Kidney (tissue), 14 donors: ENCODE measurements around the gene BMAL2. TPM values are rescaled to one million over a fixed set of nuclear protein-coding genes. Genes with fewer than 3 reads are reported as not detected.

Source experiments
- DNase-seq, 5 donors: peaks; one replicate each; pipeline ENCODE4 v3.0.0-alpha.2; 2013 to 2020
- FAIRE-seq: peaks from 2 replicates; lab custom pipeline; 2012; peaks lifted over from hg19 to GRCh38; lab: Jason Lieb, UNC
- H3K27ac ChIP-seq, 2 donors: one replicate each; pipeline ENCODE4 v1.7.0; 2013; ENCODE audit warnings: low read depth in 2 of 2, low read length in 2 of 2, inconsistent platforms in 1 of 2
- H3K27me3 ChIP-seq: one replicate; pipeline ENCODE4 v1.7.1; 2013; ENCODE audit warnings: low read length, inconsistent platforms; ENCODE audit not compliant: control insufficient read depth, insufficient read depth
- H3K36me3 ChIP-seq, 3 donors: one replicate each; pipeline versions ENCODE4 v1.7.0 to v1.7.1; 2013; ENCODE audit warnings: low read length in 3 of 3, control low read depth in 1 of 3, inconsistent platforms in 1 of 3; ENCODE audit not compliant: insufficient read depth in 3 of 3, control insufficient read depth in 2 of 3
- H3K4me1 ChIP-seq, 3 donors: one replicate each; pipeline versions ENCODE4 v1.7.0 to v1.7.1; 2013; ENCODE audit warnings: low read length in 3 of 3, inconsistent platforms in 1 of 3, low read depth in 1 of 3; ENCODE audit not compliant: control insufficient read depth in 2 of 3, insufficient read depth in 2 of 3
- H3K4me3 ChIP-seq, 3 donors: one replicate each; pipeline versions ENCODE4 v1.7.0 to v1.8.1; 2013; ENCODE audit warnings: low read length in 3 of 3, control low read depth in 1 of 3, inconsistent platforms in 1 of 3
- H3K9ac ChIP-seq, 3 donors: one replicate each; pipeline versions ENCODE4 v1.7.0 to v1.7.1; 2013; ENCODE audit warnings: low read length in 3 of 3, control low read depth in 1 of 3, inconsistent platforms in 1 of 3
- H3K9me3 ChIP-seq, 3 donors: one replicate each; pipeline versions ENCODE4 v1.7.0 to v1.7.1; 2013; ENCODE audit warnings: low read length in 3 of 3, control low read depth in 1 of 3, inconsistent platforms in 1 of 3; ENCODE audit not compliant: control insufficient read depth in 2 of 3, insufficient read depth in 1 of 3
- intact Hi-C: fragments of 100-400 bp; cut with DNase I; formaldehyde crosslinking; loops from one replicate; pipeline ENCODE4 v1.11.1; 2022
- polyA plus RNA-seq: library from polyadenylated mRNA; stranded (reverse); fragments of 350-450 nt; fragmentation: Illumina TruSeq; extraction: RNeasy Lipid Tissue Mini Kit (QIAGEN cat#74804); gene quantifications from one replicate; pipeline ENCODE4 v1.2.3, GENCODE V29; 2014; ENCODE audit warnings: low read depth, low replicate concordance; ENCODE audit not compliant: insufficient read depth
- total RNA-seq: library from RNA; stranded (reverse); fragmentation: NEBNext Ultra II Directional; extraction: Animal tissue kit (Norgen Biotek cat#: 25700); gene quantifications from one replicate; pipeline ENCODE4 v1.2.1, GENCODE V29; 2021
- TF ChIP-seq, protein P1 (sequence below): IDR thresholded peaks from 3 replicates; pipeline ENCODE4 v1.5.1; 2012; ENCODE audit warnings: mild to moderate bottlenecking, moderate library complexity, borderline replicate concordance; ENCODE audit not compliant: insufficient read depth; ENCODE audit errors: extremely low read depth
- donor health status: control.
- donor health status: control.
- donor health status: control.
- donor health status: control.
- donor health status: control.
- donor health status: DM: yes; HTN: yes; CAD: no.
- donor health status: Normal renal cell carcinoma (clear cell type).

Gene BMAL2
- total and polyA plus RNA-seq, 2 donors from 2014 or later, result 0.47 to 12.8 TPM

DNA sequence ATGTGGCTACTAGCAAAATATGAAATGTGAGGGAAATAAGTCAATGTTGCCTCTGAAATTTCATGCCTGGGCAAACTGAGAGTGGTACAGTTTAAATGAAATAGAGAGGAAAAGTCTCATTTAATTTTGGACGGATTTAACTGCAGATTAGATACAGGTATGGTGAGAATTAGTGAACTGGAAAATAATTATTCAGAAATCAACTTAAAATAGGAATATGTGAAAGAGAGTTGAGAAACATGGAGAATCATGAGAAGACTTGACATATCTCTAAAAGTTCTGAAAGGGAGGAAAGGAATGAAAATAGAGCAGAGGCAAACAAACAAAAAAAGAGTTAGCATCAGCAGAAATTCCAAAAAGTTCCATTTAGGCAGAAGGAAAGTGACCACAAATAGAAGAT is 33.5 kb upstream of the BMAL2 start:
- Histone ChIP-seq H3K4me1 (no peaks in the 10 kb centered on the region), H3K27ac (no peak overlapping the region), H3K27me3 (no peaks in the 10 kb centered on the region), H3K36me3 (peaks cover 2 to 10% (median 2%) of the 10 kb centered on the region in 3 donors), H3K9ac (no peak overlapping the region), H3K9me3 (no peaks in the 10 kb centered on the region), H3K4me3 (no peak overlapping the region)
- TF ChIP-seq, protein P1, sequence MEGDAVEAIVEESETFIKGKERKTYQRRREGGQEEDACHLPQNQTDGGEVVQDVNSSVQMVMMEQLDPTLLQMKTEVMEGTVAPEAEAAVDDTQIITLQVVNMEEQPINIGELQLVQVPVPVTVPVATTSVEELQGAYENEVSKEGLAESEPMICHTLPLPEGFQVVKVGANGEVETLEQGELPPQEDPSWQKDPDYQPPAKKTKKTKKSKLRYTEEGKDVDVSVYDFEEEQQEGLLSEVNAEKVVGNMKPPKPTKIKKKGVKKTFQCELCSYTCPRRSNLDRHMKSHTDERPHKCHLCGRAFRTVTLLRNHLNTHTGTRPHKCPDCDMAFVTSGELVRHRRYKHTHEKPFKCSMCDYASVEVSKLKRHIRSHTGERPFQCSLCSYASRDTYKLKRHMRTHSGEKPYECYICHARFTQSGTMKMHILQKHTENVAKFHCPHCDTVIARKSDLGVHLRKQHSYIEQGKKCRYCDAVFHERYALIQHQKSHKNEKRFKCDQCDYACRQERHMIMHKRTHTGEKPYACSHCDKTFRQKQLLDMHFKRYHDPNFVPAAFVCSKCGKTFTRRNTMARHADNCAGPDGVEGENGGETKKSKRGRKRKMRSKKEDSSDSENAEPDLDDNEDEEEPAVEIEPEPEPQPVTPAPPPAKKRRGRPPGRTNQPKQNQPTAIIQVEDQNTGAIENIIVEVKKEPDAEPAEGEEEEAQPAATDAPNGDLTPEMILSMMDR, result no peak
- FAIRE-seq, result no peak
- DNase-seq, result no peak
- intact Hi-C loops, result no loop called here

DNA sequence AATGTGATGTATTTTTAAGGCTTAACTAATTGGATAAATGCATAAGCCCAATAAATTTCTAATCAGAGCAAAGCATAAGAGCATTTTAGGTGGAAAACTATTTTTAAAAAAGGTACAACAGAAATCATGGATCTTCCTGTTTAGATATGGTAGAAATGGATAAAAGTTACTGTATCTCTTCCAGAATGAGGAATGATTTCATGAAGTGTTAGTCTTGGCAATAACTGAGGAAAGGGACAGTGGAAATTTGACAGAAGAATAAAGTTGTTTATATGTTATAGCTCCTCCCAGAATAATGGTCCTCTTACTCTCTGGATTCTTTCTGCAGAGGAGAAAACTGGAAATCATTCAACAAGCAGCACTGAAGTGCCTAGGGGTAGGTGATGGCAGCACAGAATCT is 32.4 kb upstream of the BMAL2 start:
- Histone ChIP-seq H3K27me3 (no peaks in the 10 kb centered on the region), H3K4me3 (no peak overlapping the region), H3K36me3 (peaks cover 2 to 10% (median 2%) of the 10 kb centered on the region in 3 donors), H3K9ac (no peak overlapping the region), H3K9me3 (no peaks in the 10 kb centered on the region), H3K4me1 (no peaks in the 10 kb centered on the region), H3K27ac (no peak overlapping the region)
- intact Hi-C loops, result loop anchor here (10.0 kb wide), 1 partner anchor 275 kb away; the partner anchor contains the start of gene MED21
- no peak for DNase-seq
- TF ChIP-seq, protein P1, result no peak
- no peak for FAIRE-seq

DNA sequence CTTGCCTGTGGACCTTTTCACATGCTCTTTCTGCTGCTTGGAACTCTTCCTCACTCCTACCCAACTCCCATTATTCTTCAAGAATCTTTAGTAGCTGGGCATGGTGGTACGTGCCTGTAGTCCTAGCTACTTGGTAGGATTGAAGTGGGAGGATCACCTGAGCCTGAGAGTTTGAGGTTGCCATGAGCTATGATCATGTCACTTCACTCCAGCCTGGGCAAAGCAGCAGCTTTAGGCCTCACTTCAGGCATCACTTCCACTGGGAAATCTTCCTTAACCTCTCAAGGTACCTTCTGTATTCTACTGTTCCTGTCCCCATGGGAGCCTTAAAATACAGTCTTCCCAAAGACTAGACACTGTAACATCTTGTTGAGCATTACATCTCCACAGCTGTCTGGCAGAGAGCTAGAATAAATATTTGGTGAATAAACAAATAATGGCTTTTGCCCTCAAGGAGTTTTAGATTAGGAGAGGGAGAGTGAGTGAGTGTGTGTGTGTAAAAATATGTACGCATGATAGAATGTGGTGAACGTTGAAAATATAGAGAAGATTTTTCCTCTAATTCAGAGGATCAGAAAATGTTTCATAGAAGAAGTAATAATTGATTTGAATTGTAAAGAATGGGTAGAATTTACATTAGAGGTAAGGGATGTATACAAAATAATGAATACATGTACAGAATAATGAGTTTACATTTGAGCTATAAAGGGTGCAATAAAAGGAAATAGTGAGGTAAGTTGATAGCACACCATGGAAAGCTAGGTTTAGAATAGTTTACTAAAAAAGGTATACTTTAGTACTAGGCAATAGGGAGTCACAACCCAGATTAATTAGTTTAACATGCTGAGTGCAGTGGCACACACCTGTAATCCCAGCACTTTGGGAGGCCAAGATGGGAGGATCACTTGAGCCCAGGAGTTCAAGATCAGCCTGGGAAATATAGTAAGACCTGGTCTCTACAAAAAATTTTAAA is 29.2 kb upstream of the BMAL2 start:
- H3K36me3 ChIP-seq, result peaks cover 2 to 9% (median 2%) of the 10 kb centered on the region in 3 donors
- intact Hi-C loops, result loop anchor here (10.0 kb wide), 1 partner anchor 279 kb away; the partner anchor contains the start of gene MED21
- no peak for FAIRE-seq
- H3K9me3 ChIP-seq, result no peaks in the 10 kb centered on the region
- H3K4me3 ChIP-seq, result no peak overlapping the region
- no peaks in the 10 kb centered on the region for H3K27me3 ChIP-seq
- no peak for DNase-seq
- H3K27ac ChIP-seq, result no peak overlapping the region
- TF ChIP-seq, protein P1, result no peak
- H3K4me1 ChIP-seq, result no peaks in the 10 kb centered on the region
- H3K9ac ChIP-seq, result no peak overlapping the region
